VCaP (cell line): ENCODE measurements around the gene ROBO1.

Experiments
- H3K27ac ChIP-seq: fragments of 450-650 bp; 2 replicates; pipeline ENCODE4 v1.5.1; 2017
- CTCF ChIP-seq: fragments of 450-650 bp; conservative IDR thresholded peaks from 2 replicates; pipeline ENCODE4 v1.5.1; 2017; ENCODE audit warnings: mild to moderate bottlenecking, moderate library complexity

The ROBO1 gene

GRCh38 chr3:78604341-78604740 lies 1163.5 kb downstream of the ROBO1 start:
- H3K27ac ChIP-seq = no peak overlapping the region
- no peak for TF ChIP-seq CTCF

GRCh38 chr3:78601249-78601648 lies 1166.5 kb downstream of the ROBO1 start:
- no peak overlapping the region for H3K27ac ChIP-seq
- no peak for TF ChIP-seq CTCF

GRCh38 chr3:78589778-78590177 lies 1178.0 kb downstream of the ROBO1 start:
- TF ChIP-seq CTCF = no peak
- H3K27ac ChIP-seq = no peak overlapping the region

- TF ChIP-seq CTCF = no peak
- no peak overlapping the region for H3K27ac ChIP-seq
Observed at GRCh38 chr3:78588906-78589621, 1178.7 kb downstream of the ROBO1 start.

- H3K27ac ChIP-seq = no peak overlapping the region
- TF ChIP-seq CTCF = no peak
Observed at GRCh38 chr3:78580681-78581080, 1187.1 kb downstream of the ROBO1 start.

- no peak for TF ChIP-seq CTCF
- H3K27ac ChIP-seq = no peak overlapping the region
Observed at GRCh38 chr3:78571486-78571885, 1196.3 kb downstream of the ROBO1 start.

GRCh38 chr3:78570496-78570895 lies 1197.3 kb downstream of the ROBO1 start:
- no peak overlapping the region for H3K27ac ChIP-seq
- TF ChIP-seq CTCF = no peak
